Measurements from ENCODE around the gene CYB561D2. TPM values are rescaled to one million over a fixed set of nuclear protein-coding genes. Genes with fewer than 3 reads are reported as not detected.

Gene CYB561D2
- total and polyA plus RNA-seq, 10 of the 15 experiments (the other 5 are each of a cell fraction or from before 2014, with no cell fraction given), result 7.6 to 39.2 (median 18.8) TPM

DNA sequence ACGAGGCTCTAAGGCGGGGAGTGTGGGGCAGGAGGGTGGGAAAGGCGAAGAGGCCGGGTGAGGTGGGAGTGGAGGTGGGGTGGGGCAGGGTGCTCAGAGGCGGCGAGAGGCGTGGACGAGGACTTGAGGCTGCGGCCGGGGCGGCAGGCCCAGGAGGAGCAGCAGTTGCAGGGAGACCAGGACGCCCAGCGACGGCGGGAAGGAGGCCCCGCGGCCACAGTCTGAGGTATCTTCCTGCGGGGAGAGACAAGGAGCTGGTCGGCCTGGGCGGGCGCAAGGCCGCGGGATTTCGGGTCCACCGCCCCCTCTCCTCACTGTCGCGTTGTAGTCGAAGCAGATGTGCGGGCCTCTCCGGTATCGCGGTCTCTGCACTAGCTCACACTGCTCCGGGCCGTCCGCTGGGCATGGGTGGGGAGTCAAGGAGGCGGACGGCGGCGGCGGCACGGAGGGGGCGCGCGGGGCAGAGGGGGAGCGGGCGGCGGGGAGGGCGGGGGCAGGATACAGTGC is 14.0 kb downstream of the CYB561D2 start:
- H3K4me3 ChIP-seq, result peak overlapping the region; percentile 70
- H3K9ac ChIP-seq (ENCODE audit: control insufficient read depth, insufficient read depth, low read length), result no peak overlapping the region
- H3K36me3 ChIP-seq (ENCODE audit: control insufficient read depth in 2 of 2, insufficient read depth in 2 of 2, low read length in 1 of 2), result no peaks in the 10 kb centered on the region
- DNase-seq (ENCODE audit: low read depth, low spot score) (no peak), FAIRE-seq (no peak), ATAC-seq (peak; percentile 30)
- ChIA-PET SMC1A (ENCODE audit: uncharacterized antibody, unreplicated experiment) (no interaction called here), POLR2A (interaction anchor here (0.6 to 1.1 kb wide), 3 partner anchors 14 to 412 kb away, joined by 3 to 8 read pairs (median 3); partner anchors contain the start of genes CYB561D2 and NPRL2), RAD21 (ENCODE audit: unreplicated experiment) (no interaction called here), CTCF (interaction anchor here (1.4 kb wide), 1 partner anchor 14 kb away, joined by 4 read pairs; the partner anchor contains the start of genes CYB561D2 and NPRL2)
- in situ Hi-C loops (cut with MboI), result no loop called here
- H3K4me2 ChIP-seq (ENCODE audit: control insufficient read depth, insufficient read depth), result peak overlapping the region; percentile 100
- H3K9me3 ChIP-seq (replicated peaks; ENCODE audit: control insufficient read depth, insufficient read depth, low read length), result no peaks in the 10 kb centered on the region
- H3K4me1 ChIP-seq (ENCODE audit: control insufficient read depth, insufficient read depth, low read length), result peaks cover 10% of the 10 kb centered on the region; the same call in 1 of the 2 replicates
- H3K79me2 ChIP-seq (ENCODE audit: control insufficient read depth, insufficient read depth, low read length), result no peaks in the 10 kb centered on the region
- BruUV-seq (replicated peaks), result no TSS peak
- WGBS (ENCODE audit: insufficient coverage, insufficient replicate concordance, low lambda C conversion rate, missing lambda C conversion rate), result 38% methylated on average over 28 of the region's 48 CpGs
- intact Hi-C loops (cut with micrococcal nuclease; ENCODE audit: unreplicated experiment), result no loop called here
- H3K27me3 ChIP-seq (replicated peaks in 1 of 2; ENCODE audit: control insufficient read depth in 2 of 2, insufficient read depth in 2 of 2, low read length in 1 of 2), result no peaks in the 10 kb centered on the region; a peak in 1 of 4 replicates
- H2AFZ ChIP-seq (ENCODE audit: control insufficient read depth, low read depth, low read length), result peak overlapping the region; percentile 55
- TF ChIP-seq, protein P1, sequence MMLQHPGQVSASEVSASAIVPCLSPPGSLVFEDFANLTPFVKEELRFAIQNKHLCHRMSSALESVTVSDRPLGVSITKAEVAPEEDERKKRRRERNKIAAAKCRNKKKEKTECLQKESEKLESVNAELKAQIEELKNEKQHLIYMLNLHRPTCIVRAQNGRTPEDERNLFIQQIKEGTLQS (IDR thresholded peaks at IDR 0.05; ENCODE audit: borderline replicate concordance, extremely low read depth, low read depth, low read length), result no peak
- no peak for TF ChIP-seq MEF2B (IDR thresholded peaks at IDR 0.05; ENCODE audit: partially characterized antibody, poor library complexity, severe bottlenecking)
- no peak for TF ChIP-seq SPI1 (IDR thresholded peaks at IDR 0.05; ENCODE audit: borderline replicate concordance, insufficient read depth, low read depth, low read length)
- no peak for TF ChIP-seq ZZZ3 (IDR thresholded peaks at IDR 0.05; ENCODE audit: control insufficient read depth, insufficient read length, low read depth)
- TF ChIP-seq TCF3 (IDR thresholded peaks at IDR 0.05; ENCODE audit: borderline replicate concordance, insufficient read depth, low read depth, low read length), result no peak
- TF ChIP-seq TAF1 (IDR thresholded peaks at IDR 0.05; ENCODE audit: borderline replicate concordance, low read depth, low read length), result no peak
- no peak for TF ChIP-seq POLR2AphosphoS2 (IDR thresholded peaks at IDR 0.05; ENCODE audit: low read depth, low read length)
- no peak for TF ChIP-seq FOXM1 (IDR thresholded peaks at IDR 0.05; ENCODE audit: low read depth, low read length)
- no peak for TF ChIP-seq CHD2 (IDR thresholded peaks at IDR 0.05; ENCODE audit: borderline replicate concordance, low read depth, low read length)
- no peak for TF ChIP-seq ESRRA (IDR thresholded peaks at IDR 0.05; ENCODE audit: low read length)
- no peak for TF ChIP-seq NFIC (IDR thresholded peaks at IDR 0.05; ENCODE audit: low read depth, low read length)
- TF ChIP-seq SIN3A (IDR thresholded peaks at IDR 0.05; ENCODE audit: low read depth, low read length), result no peak
- TF ChIP-seq CHD1 (IDR thresholded peaks at IDR 0.05; ENCODE audit: low read depth, low read length), result no peak
- no peak overlapping the region for H3K27ac ChIP-seq (ENCODE audit: control insufficient read depth, insufficient read depth)
- H4K20me1 ChIP-seq (ENCODE audit: control insufficient read depth, insufficient read depth), result no peaks in the 10 kb centered on the region

All from GM12878 (cell line).